PFSK-1 (cell line): ENCODE results near the gene CCDC85B.

Experiments
- TAF1 ChIP-seq: IDR thresholded peaks from 2 replicates; pipeline ENCODE4 v1.6.1; 2012; ENCODE audit warnings: low read length, control low read depth, borderline replicate concordance; ENCODE audit not compliant: insufficient read depth
- TF ChIP-seq, protein P1 (sequence below), 2 experiments: IDR thresholded peaks; 2 replicates each; pipeline versions ENCODE4 v1.6.1 to v1.8.0; 2011 to 2012; ENCODE audit warnings: low read depth in 2 of 2, low read length in 2 of 2, control low read depth in 1 of 2, inconsistent platforms in 1 of 2, mild to moderate bottlenecking in 1 of 2, moderate library complexity in 1 of 2; ENCODE audit not compliant: insufficient read depth in 1 of 2

DNA sequence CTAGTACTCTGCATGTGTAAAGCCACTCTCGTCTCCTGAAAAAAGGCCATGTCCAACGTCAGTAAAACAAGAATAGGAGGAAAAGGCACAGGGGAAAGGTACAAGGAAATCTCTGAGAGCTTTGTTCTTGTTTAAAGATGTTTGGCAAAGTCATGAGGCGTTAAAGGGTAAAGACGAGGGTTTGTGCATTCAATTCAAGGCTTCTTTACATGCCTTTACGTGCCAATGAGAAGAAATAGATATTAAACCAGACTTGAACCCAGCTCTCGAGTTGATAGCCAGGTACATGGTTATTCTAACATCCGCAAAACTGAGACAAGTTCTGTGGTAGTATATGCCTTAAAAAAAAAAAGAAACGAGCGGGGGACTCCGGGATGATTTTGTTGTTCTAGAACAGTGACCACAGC, 31.8 kb upstream of the CCDC85B start:
- TF ChIP-seq, protein P1, sequence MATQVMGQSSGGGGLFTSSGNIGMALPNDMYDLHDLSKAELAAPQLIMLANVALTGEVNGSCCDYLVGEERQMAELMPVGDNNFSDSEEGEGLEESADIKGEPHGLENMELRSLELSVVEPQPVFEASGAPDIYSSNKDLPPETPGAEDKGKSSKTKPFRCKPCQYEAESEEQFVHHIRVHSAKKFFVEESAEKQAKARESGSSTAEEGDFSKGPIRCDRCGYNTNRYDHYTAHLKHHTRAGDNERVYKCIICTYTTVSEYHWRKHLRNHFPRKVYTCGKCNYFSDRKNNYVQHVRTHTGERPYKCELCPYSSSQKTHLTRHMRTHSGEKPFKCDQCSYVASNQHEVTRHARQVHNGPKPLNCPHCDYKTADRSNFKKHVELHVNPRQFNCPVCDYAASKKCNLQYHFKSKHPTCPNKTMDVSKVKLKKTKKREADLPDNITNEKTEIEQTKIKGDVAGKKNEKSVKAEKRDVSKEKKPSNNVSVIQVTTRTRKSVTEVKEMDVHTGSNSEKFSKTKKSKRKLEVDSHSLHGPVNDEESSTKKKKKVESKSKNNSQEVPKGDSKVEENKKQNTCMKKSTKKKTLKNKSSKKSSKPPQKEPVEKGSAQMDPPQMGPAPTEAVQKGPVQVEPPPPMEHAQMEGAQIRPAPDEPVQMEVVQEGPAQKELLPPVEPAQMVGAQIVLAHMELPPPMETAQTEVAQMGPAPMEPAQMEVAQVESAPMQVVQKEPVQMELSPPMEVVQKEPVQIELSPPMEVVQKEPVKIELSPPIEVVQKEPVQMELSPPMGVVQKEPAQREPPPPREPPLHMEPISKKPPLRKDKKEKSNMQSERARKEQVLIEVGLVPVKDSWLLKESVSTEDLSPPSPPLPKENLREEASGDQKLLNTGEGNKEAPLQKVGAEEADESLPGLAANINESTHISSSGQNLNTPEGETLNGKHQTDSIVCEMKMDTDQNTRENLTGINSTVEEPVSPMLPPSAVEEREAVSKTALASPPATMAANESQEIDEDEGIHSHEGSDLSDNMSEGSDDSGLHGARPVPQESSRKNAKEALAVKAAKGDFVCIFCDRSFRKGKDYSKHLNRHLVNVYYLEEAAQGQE (IDR thresholded peaks at IDR 0.05; ENCODE audit: insufficient read depth in 1 of 2, low read depth in 2 of 2, low read length in 2 of 2), result no peak
- no peak for TF ChIP-seq TAF1
